HFFc6 (cell line): ENCODE data around the gene COL6A6. TPM values are rescaled to one million over a fixed set of nuclear protein-coding genes. Genes with fewer than 3 reads are reported as not detected.

Source experiments
- total RNA-seq, 6 experiments: library from RNA; stranded (reverse); fragmentation: NEBNext Ultra II Directional; extraction: Animal tissue kit (Norgen Biotek cat#: 25700); gene quantifications; 2 replicates in 1 of 6; 3 replicates in 5 of 6; pipeline ENCODE4 v1.2.3, GENCODE V29; 2021

Gene COL6A6
- total RNA-seq, 6 experiments from 2014 or later: 0.02 to 0.16 TPM; not detected in 4

Other genes starting within 250 kb of the COL6A6 start
- gene COL6A5, start 171.5 kb upstream of the COL6A6 start, total RNA-seq: not detected
- gene PIK3R4, start 229.7 kb downstream of the COL6A6 start, total RNA-seq: 10 to 100 TPM; 21.3 to 28.3 (median 22.9) TPM